HG02938 (cell line): ENCODE measurements around the gene CFAP107.

Source experiments
- ATAC-seq: cut with Tn5 transposase; IDR thresholded peaks from one replicate; pipeline ENCODE4 v1.9.1; 2021; ENCODE audit warnings: mild to moderate bottlenecking, moderate library complexity; ENCODE audit not compliant: unreplicated experiment

CFAP107 gene

GRCh38 chr1:12739613-12740012 is 6.4 kb upstream of the CFAP107 start:
- ATAC-seq, result no peak

GRCh38 chr1:12741946-12742345 is 4.1 kb upstream of the CFAP107 start:
- ATAC-seq, result no peak

- ATAC-seq, result no peak
Measured at GRCh38 chr1:12745126-12745991, 641 bp upstream of the CFAP107 start.

GRCh38 chr1:12748778-12749355 is 2.9 kb downstream of the CFAP107 start:
- ATAC-seq, result no peak

GRCh38 chr1:12754738-12755137 is 8.7 kb downstream of the CFAP107 start:
- ATAC-seq, result no peak

GRCh38 chr1:12756273-12756672 is 10.3 kb downstream of the CFAP107 start:
- ATAC-seq, result no peak

GRCh38 chr1:12756768-12757413 is 10.9 kb downstream of the CFAP107 start:
- no peak for ATAC-seq

GRCh38 chr1:12757836-12758235 is 11.8 kb downstream of the CFAP107 start:
- ATAC-seq, result no peak

- no peak for ATAC-seq
Measured at GRCh38 chr1:12760256-12760795, 14.3 kb downstream of the CFAP107 start.

GRCh38 chr1:12761781-12762180 is 15.8 kb downstream of the CFAP107 start:
- no peak for ATAC-seq

GRCh38 chr1:12762766-12763165 is 16.8 kb downstream of the CFAP107 start:
- no peak for ATAC-seq

- no peak for ATAC-seq
Measured at GRCh38 chr1:12763479-12763878, 17.5 kb downstream of the CFAP107 start.

GRCh38 chr1:12764016-12764415 is 18.0 kb downstream of the CFAP107 start:
- no peak for ATAC-seq

- ATAC-seq, result no peak
Measured at GRCh38 chr1:12769031-12769430, 23.0 kb downstream of the CFAP107 start.

- ATAC-seq, result no peak
Measured at GRCh38 chr1:12769976-12770505, 24.0 kb downstream of the CFAP107 start.

GRCh38 chr1:12770620-12771019 is 24.6 kb downstream of the CFAP107 start:
- no peak for ATAC-seq

GRCh38 chr1:12771186-12771585 is 25.2 kb downstream of the CFAP107 start:
- no peak for ATAC-seq

GRCh38 chr1:12772520-12772919 is 26.5 kb downstream of the CFAP107 start:
- no peak for ATAC-seq

- no peak for ATAC-seq
Measured at GRCh38 chr1:12773438-12773837, 27.4 kb downstream of the CFAP107 start, which contains the start of gene PRAMEF12. Gene PRAMEF12, plus strand, starts transcription at chr1:12773738. Its CDS starts 1,130 bp downstream, at chr1:12774868.

GRCh38 chr1:12774801-12775345 is 28.9 kb downstream of the CFAP107 start:
- ATAC-seq, result no peak

GRCh38 chr1:12775443-12775842 is 29.4 kb downstream of the CFAP107 start:
- no peak for ATAC-seq
